Loucy (cell line): ENCODE data around the gene DNPEP.

Source experiments
- H2AFZ ChIP-seq: fragments of 200-600 bp; sonication (generic); 2 replicates; pipeline ENCODE4 v1.6.0; 2016; ENCODE audit warnings: antibody characterized with exemption, mild to moderate bottlenecking, low read length, moderate library complexity
- H3F3A ChIP-seq: fragments of 200-600 bp; 2 replicates; pipeline ENCODE4 v1.6.0; 2016; ENCODE audit warnings: antibody characterized with exemption, low read depth, mild to moderate bottlenecking
- H3K27me3 ChIP-seq: fragments of 200-600 bp; sonication (generic); 2 replicates; pipeline ENCODE4 v1.6.1; 2014; ENCODE audit warnings: low read length, mild to moderate bottlenecking; ENCODE audit not compliant: insufficient read depth, poor library complexity, severe bottlenecking
- H3K36me3 ChIP-seq: fragments of 200-600 bp; sonication (generic); 2 replicates; pipeline ENCODE4 v1.6.1; 2016; ENCODE audit warnings: low read length; ENCODE audit not compliant: insufficient read depth
- H3K4me1 ChIP-seq: fragments of 200-600 bp; sonication (generic); 2 replicates; pipeline ENCODE4 v1.5.1; 2014; ENCODE audit warnings: low read length, mild to moderate bottlenecking; ENCODE audit not compliant: insufficient read depth, poor library complexity, severe bottlenecking
- H3K4me2 ChIP-seq: fragments of 200-600 bp; sonication (generic); 2 replicates; pipeline ENCODE4 v1.6.0; 2014; ENCODE audit warnings: antibody characterized with exemption, low read length, low read depth, mild to moderate bottlenecking; ENCODE audit not compliant: poor library complexity, severe bottlenecking
- H3K4me3 ChIP-seq: fragments of 200-600 bp; sonication (generic); 2 replicates; pipeline ENCODE4 v1.5.1; 2014; ENCODE audit warnings: low read length, mild to moderate bottlenecking, mixed read lengths; ENCODE audit not compliant: poor library complexity, severe bottlenecking
- H3K79me2 ChIP-seq: fragments of 200-600 bp; sonication (generic); 2 replicates; pipeline ENCODE4 v1.6.1; 2014; ENCODE audit warnings: low read length; ENCODE audit not compliant: insufficient read depth
- H3K9ac ChIP-seq: fragments of 200-600 bp; sonication (generic); 2 replicates; pipeline ENCODE4 v1.6.0; 2014; ENCODE audit warnings: mild to moderate bottlenecking, low read depth, low read length, moderate library complexity; ENCODE audit not compliant: poor library complexity, severe bottlenecking
- H3K9me2 ChIP-seq: fragments of 200-600 bp; sonication (generic); replicated peaks from 2 replicates; pipeline ENCODE4 v1.6.1; 2016; ENCODE audit warnings: low read depth, low read length, mixed read lengths
- H3K9me3 ChIP-seq: fragments of 200-600 bp; sonication (generic); 2 replicates; pipeline ENCODE4 v1.6.1; 2014; ENCODE audit warnings: mild to moderate bottlenecking, antibody characterized with exemption, low read length, low read depth; ENCODE audit not compliant: insufficient read depth
- H4K20me1 ChIP-seq: fragments of 200-600 bp; sonication (generic); 2 replicates; pipeline ENCODE4 v1.6.0; 2014; ENCODE audit warnings: antibody characterized with exemption, low read length, mild to moderate bottlenecking; ENCODE audit not compliant: insufficient read depth, poor library complexity, severe bottlenecking
- CTCF ChIP-seq: fragments of 200-600 bp; sonication (generic); conservative IDR thresholded peaks from 2 replicates; pipeline ENCODE4 v1.5.1; 2014; ENCODE audit warnings: mild to moderate bottlenecking, antibody characterized with exemption, low read length
- EZH2phosphoT487 ChIP-seq: fragments of 200-600 bp; IDR thresholded peaks from 2 replicates; pipeline ENCODE4 v1.6.1; 2018; ENCODE audit warnings: antibody characterized with exemption, mild to moderate bottlenecking, moderate library complexity, borderline replicate concordance

DNPEP gene

GRCh38 chr2:219331560-219332213 is 56.0 kb downstream of the DNPEP start:
- Histone ChIP-seq H3K4me1 (no peaks in the 10 kb centered on the region), H3K4me2 (no peak overlapping the region), H2AFZ (no peak overlapping the region), H3F3A (no peaks in the 10 kb centered on the region), H3K79me2 (no peaks in the 10 kb centered on the region), H3K27me3 (no peaks in the 10 kb centered on the region), H3K36me3 (no peaks in the 10 kb centered on the region), H3K9ac (no peak overlapping the region), H4K20me1 (no peaks in the 10 kb centered on the region), H3K4me3 (no peak overlapping the region), H3K9me2 (no peaks in the 10 kb centered on the region), H3K9me3 (no peaks in the 10 kb centered on the region)
- TF ChIP-seq CTCF (no peak), EZH2phosphoT487 (no peak)

- TF ChIP-seq EZH2phosphoT487 (no peak), CTCF (no peak)
- H3K9me3 ChIP-seq, result no peaks in the 10 kb centered on the region
- no peaks in the 10 kb centered on the region for H3K4me1 ChIP-seq
- H3K4me2 ChIP-seq, result no peak overlapping the region
- H3K36me3 ChIP-seq, result no peaks in the 10 kb centered on the region
- H3K9me2 ChIP-seq, result no peaks in the 10 kb centered on the region
- H4K20me1 ChIP-seq, result no peaks in the 10 kb centered on the region
- H3F3A ChIP-seq, result no peaks in the 10 kb centered on the region
- H2AFZ ChIP-seq, result no peak overlapping the region
- no peaks in the 10 kb centered on the region for H3K27me3 ChIP-seq
- no peak overlapping the region for H3K9ac ChIP-seq
- no peak overlapping the region for H3K4me3 ChIP-seq
- H3K79me2 ChIP-seq, result no peaks in the 10 kb centered on the region
Observed at GRCh38 chr2:219327719-219328118, 60.0 kb downstream of the DNPEP start.

- Histone ChIP-seq H3K36me3 (no peaks in the 10 kb centered on the region), H3F3A (no peaks in the 10 kb centered on the region), H3K4me1 (peaks cover 5% of the 10 kb centered on the region), H3K4me3 (no peak overlapping the region), H3K9me3 (no peaks in the 10 kb centered on the region), H3K9me2 (no peaks in the 10 kb centered on the region), H3K4me2 (no peak overlapping the region), H3K79me2 (no peaks in the 10 kb centered on the region), H4K20me1 (no peaks in the 10 kb centered on the region), H3K27me3 (no peaks in the 10 kb centered on the region), H3K9ac (no peak overlapping the region), H2AFZ (no peak overlapping the region)
- no peak for TF ChIP-seq EZH2phosphoT487
- TF ChIP-seq CTCF, result no peak
Observed at GRCh38 chr2:219325657-219326315, 61.9 kb downstream of the DNPEP start.
